SK-N-SH treated with all-trans-retinoic acid at 6 μM for 48 hours (cell line): ENCODE measurements around the gene SIRPA.

Experiments
- ATAC-seq: fragments of 200-7000 bp; cut with Tn5 transposase; 3 replicates; pipeline ENCODE4 v1.9.1; 2020; ENCODE audit warnings: mild to moderate bottlenecking, moderate library complexity
- ARNTL ChIP-seq: fragments of 450-650 bp; formaldehyde crosslinking; IDR thresholded peaks from 2 replicates; pipeline ENCODE4 v1.5.0; 2020; ENCODE audit warnings: low read depth, mild to moderate bottlenecking, moderate library complexity, borderline replicate concordance
- BACH2 ChIP-seq: fragments of 250-450 bp; sonication (Bioruptor Pico); IDR thresholded peaks from 2 replicates; pipeline ENCODE4 v1.9.0; 2021; ENCODE audit warnings: mild to moderate bottlenecking, borderline replicate concordance
- CREB5 ChIP-seq: fragments of 250-450 bp; sonication (Bioruptor Pico); IDR thresholded peaks from 2 replicates; pipeline ENCODE4 v1.5.1; 2020; ENCODE audit warnings: low read depth, mild to moderate bottlenecking, moderate library complexity
- CSDC2 ChIP-seq: fragments of 250-450 bp; sonication (Bioruptor Pico); IDR thresholded peaks from 2 replicates; pipeline ENCODE4 v1.5.0; 2020; ENCODE audit warnings: mild to moderate bottlenecking, moderate library complexity
- CSRNP3 ChIP-seq: fragments of 250-450 bp; sonication (Bioruptor Pico); IDR thresholded peaks from 2 replicates; pipeline ENCODE4 v1.5.1; 2021; ENCODE audit warnings: mild to moderate bottlenecking, moderate library complexity
- ESRRG ChIP-seq: fragments of 250-450 bp; sonication (Bioruptor Pico); IDR thresholded peaks from 2 replicates; pipeline ENCODE4 v1.6.1; 2021; ENCODE audit warnings: mild to moderate bottlenecking
- GLIS3 ChIP-seq: fragments of 250-450 bp; sonication (Bioruptor Pico); IDR thresholded peaks from 2 replicates; pipeline ENCODE4 v1.5.0; 2020; ENCODE audit warnings: mild to moderate bottlenecking, moderate library complexity
- ISL1 ChIP-seq: fragments of 250-450 bp; sonication (Bioruptor Pico); IDR thresholded peaks from 2 replicates; pipeline ENCODE4 v2.1.2; 2022; ENCODE audit warnings: mild to moderate bottlenecking, moderate library complexity
- OSR1 ChIP-seq: fragments of 250-450 bp; sonication (Bioruptor Pico); IDR thresholded peaks from 2 replicates; pipeline ENCODE4 v1.8.0; 2022; ENCODE audit warnings: moderate library complexity, mild to moderate bottlenecking, inconsistent platforms
- PATZ1 ChIP-seq: fragments of 250-450 bp; sonication (Bioruptor Pico); IDR thresholded peaks from 2 replicates; pipeline ENCODE4 v1.8.0; 2020; ENCODE audit warnings: mild to moderate bottlenecking, moderate library complexity, borderline replicate concordance
- POU6F1 ChIP-seq: fragments of 250-450 bp; sonication (Bioruptor Pico); IDR thresholded peaks from 2 replicates; pipeline ENCODE4 v1.8.0; 2021; ENCODE audit warnings: low read depth, mild to moderate bottlenecking, moderate library complexity, borderline replicate concordance
- PPARA ChIP-seq: fragments of 250-450 bp; sonication (Bioruptor Pico); IDR thresholded peaks from 2 replicates; pipeline ENCODE4 v1.5.0; 2020; ENCODE audit warnings: mild to moderate bottlenecking, borderline replicate concordance
- SNAI2 ChIP-seq: fragments of 250-450 bp; sonication (Bioruptor Pico); IDR thresholded peaks from 2 replicates; pipeline ENCODE4 v1.5.0; 2020; ENCODE audit warnings: mild to moderate bottlenecking, moderate library complexity
- TCF4 ChIP-seq: fragments of 250-450 bp; sonication (Bioruptor Pico); IDR thresholded peaks from 2 replicates; pipeline ENCODE4 v1.8.0; 2021; ENCODE audit warnings: mild to moderate bottlenecking, moderate library complexity, borderline replicate concordance
- TOX ChIP-seq: fragments of 250-450 bp; sonication (Bioruptor Pico); IDR thresholded peaks from 2 replicates; pipeline ENCODE4 v1.8.0; 2021; ENCODE audit warnings: mild to moderate bottlenecking, moderate library complexity, borderline replicate concordance
- TSHZ2 ChIP-seq: fragments of 250-450 bp; sonication (Bioruptor Pico); IDR thresholded peaks from 2 replicates; pipeline ENCODE4 v1.5.0; 2020; ENCODE audit warnings: mild to moderate bottlenecking, moderate library complexity
- ZC3H10 ChIP-seq: fragments of 250-450 bp; sonication (Bioruptor Pico); IDR thresholded peaks from 2 replicates; pipeline ENCODE4 v1.5.1; 2021; ENCODE audit warnings: mild to moderate bottlenecking, moderate library complexity
- ZFP3 ChIP-seq: fragments of 250-450 bp; sonication (Bioruptor Pico); IDR thresholded peaks from 2 replicates; pipeline ENCODE4 v1.5.0; 2020; ENCODE audit warnings: mild to moderate bottlenecking, moderate library complexity
- ZNF565 ChIP-seq: fragments of 450-650 bp; formaldehyde crosslinking; conservative IDR thresholded peaks from 2 replicates; pipeline ENCODE4 v1.5.0; 2020; ENCODE audit warnings: low read depth, mild to moderate bottlenecking, moderate library complexity
- ZNF70 ChIP-seq: fragments of 450-650 bp; formaldehyde crosslinking; IDR thresholded peaks from 2 replicates; pipeline ENCODE4 v1.5.0; 2020; ENCODE audit warnings: mild to moderate bottlenecking, moderate library complexity
- ZNF8 ChIP-seq: fragments of 450-650 bp; formaldehyde crosslinking; IDR thresholded peaks from 2 replicates; pipeline ENCODE4 v1.5.0; 2020; ENCODE audit warnings: mild to moderate bottlenecking, moderate library complexity

The SIRPA gene

GRCh38 chr20:1922786-1923185, 27.6 kb downstream of the SIRPA start:
- TF ChIP-seq ZNF70 (CRISPR knock-in tag) (no peak), CREB5 (CRISPR knock-in tag) (no peak), ZNF8 (CRISPR knock-in tag) (no peak), TOX (CRISPR knock-in tag) (no peak), PATZ1 (CRISPR knock-in tag) (no peak), ESRRG (CRISPR knock-in tag) (no peak), POU6F1 (no peak), PPARA (no peak), TCF4 (CRISPR knock-in tag) (no peak), OSR1 (CRISPR knock-in tag) (no peak), GLIS3 (CRISPR knock-in tag) (no peak), ZNF565 (CRISPR knock-in tag) (no peak), ZC3H10 (CRISPR knock-in tag) (no peak), CSRNP3 (no peak), ISL1 (CRISPR knock-in tag) (no peak), SNAI2 (CRISPR knock-in tag) (no peak), ZFP3 (CRISPR knock-in tag) (no peak), TSHZ2 (no peak), CSDC2 (CRISPR knock-in tag) (no peak), BACH2 (no peak)
- ATAC-seq: no peak

- ATAC-seq: no peak
- no peak for TF ChIP-seq ZNF8 (CRISPR knock-in tag)
- no peak for TF ChIP-seq ESRRG (CRISPR knock-in tag)
- no peak for TF ChIP-seq CREB5 (CRISPR knock-in tag)
- TF ChIP-seq ZNF70 (CRISPR knock-in tag): no peak
- TF ChIP-seq CSRNP3: no peak
- TF ChIP-seq PATZ1 (CRISPR knock-in tag): no peak
- no peak for TF ChIP-seq TOX (CRISPR knock-in tag)
- TF ChIP-seq ZNF565 (CRISPR knock-in tag): no peak
- TF ChIP-seq TCF4 (CRISPR knock-in tag): no peak
- TF ChIP-seq BACH2: no peak
- TF ChIP-seq GLIS3 (CRISPR knock-in tag): no peak
- no peak for TF ChIP-seq CSDC2 (CRISPR knock-in tag)
- no peak for TF ChIP-seq POU6F1
- no peak for TF ChIP-seq ZC3H10 (CRISPR knock-in tag)
- TF ChIP-seq ARNTL (CRISPR knock-in tag): no peak
Measured at GRCh38 chr20:1924910-1925861, 30.0 kb downstream of the SIRPA start.
